HT-29 (cell line): ENCODE results near the gene CCR2. TPM values are rescaled to one million over a fixed set of nuclear protein-coding genes. Genes with fewer than 3 reads are reported as not detected.

Experiments
- DNase-seq: peaks from one replicate; pipeline ENCODE4 v3.0.0-alpha.2; 2015; ENCODE audit warnings: low spot score
- total RNA-seq: library from RNA; depleted of rRNA; stranded (reverse); fragments of >200 nt; shearing (Covaris generic); gene quantifications from 2 replicates; pipeline ENCODE4 v1.2.3, GENCODE V29; 2014

The CCR2 gene
- total RNA-seq, 1 experiment from 2014 or later: not detected

DNA sequence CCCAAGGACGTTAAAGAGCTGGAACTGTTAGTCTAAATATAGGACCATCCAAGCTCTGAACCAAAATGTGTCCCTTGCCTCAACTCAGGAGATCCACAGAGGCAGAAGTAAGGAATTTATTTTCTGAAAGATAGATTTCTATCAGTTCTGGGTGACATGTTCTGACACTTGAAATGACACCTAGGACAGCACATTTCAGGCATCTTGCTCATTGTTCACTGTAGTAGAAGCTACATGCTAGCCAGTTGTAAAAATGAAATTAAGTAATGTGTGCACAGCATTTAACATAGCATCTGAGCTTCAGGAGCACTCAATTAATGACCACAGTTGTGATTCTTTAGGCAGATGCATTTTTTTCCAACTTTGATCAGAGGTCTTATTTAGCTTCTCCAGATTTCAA, 567 bp downstream of the CCR2 start:
- no peak for DNase-seq

DNA sequence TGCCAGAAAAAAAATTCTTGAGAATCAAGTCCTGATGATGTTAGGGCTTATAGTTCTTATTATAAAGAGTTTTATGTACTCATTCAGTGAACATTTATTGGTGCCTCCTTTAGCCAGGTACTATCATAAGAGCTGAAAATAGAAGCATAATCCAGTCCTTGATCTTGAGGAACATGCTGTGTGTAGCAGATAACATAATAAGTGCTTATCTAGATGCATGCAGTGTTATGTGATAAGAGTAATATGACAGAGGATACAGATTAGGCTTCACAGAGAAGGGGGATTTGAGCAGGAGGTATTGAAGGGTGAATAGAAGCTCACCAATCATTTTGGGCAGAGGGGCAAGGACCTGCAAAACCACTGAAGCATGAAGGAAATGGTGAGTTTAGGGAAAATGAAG, 1.1 kb downstream of the CCR2 start:
- no peak for DNase-seq

DNA sequence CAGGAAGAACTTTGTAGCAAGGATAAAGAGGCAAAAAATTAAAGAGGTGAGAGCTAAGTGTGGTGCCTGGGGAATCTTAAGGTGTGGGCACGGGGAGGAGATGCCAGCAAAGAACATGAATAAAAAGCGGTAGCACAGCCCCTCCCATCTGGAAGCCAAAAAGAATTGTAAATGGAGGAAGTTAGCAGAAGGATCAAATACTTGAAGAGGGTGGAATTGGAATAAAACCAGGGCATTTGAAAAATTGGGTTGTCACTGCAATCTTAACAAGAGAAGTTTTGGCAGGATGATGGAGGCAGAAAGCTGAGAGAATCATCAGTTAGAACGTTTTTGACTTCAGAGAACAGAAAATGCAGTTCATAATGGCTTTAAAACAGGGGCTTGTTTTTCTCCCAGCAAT, 2.4 kb downstream of the CCR2 start:
- DNase-seq: no peak

DNA sequence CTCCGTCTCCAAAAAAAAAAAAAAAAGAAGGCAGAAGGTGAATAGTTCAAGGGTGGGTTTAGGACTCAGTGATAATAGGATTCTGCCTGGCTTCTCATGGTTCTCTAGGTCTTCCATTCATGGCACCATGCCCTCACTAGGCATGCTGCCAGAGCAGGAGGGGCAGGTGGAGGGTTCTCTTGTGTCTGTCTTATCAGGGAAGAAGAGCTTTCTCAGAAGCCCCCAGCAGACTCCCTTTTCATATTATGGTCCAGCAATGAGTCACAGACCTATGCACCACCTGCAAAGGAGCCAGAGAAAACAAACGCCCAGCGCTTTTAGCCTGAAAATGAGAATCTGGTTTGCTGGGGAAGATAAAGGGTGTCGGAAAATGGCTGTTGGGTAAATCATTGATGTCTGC, 3.0 kb downstream of the CCR2 start:
- no peak for DNase-seq

DNA sequence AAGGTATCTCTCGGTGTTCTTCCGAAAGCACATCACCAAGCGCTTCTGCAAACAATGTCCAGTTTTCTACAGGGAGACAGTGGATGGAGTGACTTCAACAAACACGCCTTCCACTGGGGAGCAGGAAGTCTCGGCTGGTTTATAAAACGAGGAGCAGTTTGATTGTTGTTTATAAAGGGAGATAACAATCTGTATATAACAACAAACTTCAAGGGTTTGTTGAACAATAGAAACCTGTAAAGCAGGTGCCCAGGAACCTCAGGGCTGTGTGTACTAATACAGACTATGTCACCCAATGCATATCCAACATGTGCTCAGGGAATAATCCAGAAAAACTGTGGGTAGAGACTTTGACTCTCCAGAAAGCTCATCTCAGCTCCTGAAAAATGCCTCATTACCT, 4.6 kb downstream of the CCR2 start:
- no peak for DNase-seq

DNA sequence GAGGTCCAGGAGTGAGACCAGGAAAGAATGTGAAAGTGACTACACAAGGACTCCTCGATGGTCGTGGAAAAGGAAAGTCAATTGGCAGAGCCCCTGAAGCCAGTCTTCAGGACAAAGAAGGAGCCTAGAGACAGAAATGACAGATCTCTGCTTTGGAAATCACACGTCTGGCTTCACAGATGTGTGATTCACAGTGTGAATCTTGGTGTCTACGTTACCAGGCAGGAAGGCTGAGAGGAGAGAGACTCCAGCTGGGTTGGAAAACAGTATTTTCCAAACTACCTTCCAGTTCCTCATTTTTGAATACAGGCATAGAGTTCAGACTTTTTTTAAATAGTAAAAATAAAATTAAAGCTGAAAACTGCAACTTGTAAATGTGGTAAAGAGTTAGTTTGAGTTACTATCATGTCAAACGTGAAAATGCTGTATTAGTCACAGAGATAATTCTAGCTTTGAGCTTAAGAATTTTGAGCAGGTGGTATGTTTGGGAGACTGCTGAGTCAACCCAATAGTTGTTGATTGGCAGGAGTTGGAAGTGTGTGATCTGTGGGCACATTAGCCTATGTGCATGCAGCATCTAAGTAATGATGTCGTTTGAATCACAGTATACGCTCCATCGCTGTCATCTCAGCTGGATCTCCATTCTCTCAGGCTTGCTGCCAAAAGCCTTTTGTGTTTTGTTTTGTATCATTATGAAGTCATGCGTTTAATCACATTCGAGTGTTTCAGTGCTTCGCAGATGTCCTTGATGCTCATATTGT, 6.0 kb downstream of the CCR2 start:
- DNase-seq: no peak

DNA sequence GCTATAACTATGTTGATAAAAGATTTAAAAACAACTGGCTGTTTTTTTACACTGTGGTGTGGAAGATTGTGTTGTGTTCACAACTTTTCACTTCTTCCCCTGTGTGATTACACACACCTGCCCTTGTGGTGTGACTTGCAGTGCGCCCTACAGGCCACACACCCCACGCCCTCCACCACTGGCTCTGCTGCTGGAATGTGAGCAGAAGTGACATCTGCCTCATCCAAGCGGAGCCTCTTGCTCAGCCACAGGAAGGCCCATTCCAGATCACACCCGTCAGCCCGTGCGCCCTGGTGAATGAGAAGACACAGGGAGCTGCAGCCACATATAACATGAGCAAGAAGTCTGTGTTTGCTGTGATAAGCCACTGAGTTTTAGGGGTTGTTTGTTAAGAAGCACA, 7.0 kb downstream of the CCR2 start:
- DNase-seq: no peak

DNA sequence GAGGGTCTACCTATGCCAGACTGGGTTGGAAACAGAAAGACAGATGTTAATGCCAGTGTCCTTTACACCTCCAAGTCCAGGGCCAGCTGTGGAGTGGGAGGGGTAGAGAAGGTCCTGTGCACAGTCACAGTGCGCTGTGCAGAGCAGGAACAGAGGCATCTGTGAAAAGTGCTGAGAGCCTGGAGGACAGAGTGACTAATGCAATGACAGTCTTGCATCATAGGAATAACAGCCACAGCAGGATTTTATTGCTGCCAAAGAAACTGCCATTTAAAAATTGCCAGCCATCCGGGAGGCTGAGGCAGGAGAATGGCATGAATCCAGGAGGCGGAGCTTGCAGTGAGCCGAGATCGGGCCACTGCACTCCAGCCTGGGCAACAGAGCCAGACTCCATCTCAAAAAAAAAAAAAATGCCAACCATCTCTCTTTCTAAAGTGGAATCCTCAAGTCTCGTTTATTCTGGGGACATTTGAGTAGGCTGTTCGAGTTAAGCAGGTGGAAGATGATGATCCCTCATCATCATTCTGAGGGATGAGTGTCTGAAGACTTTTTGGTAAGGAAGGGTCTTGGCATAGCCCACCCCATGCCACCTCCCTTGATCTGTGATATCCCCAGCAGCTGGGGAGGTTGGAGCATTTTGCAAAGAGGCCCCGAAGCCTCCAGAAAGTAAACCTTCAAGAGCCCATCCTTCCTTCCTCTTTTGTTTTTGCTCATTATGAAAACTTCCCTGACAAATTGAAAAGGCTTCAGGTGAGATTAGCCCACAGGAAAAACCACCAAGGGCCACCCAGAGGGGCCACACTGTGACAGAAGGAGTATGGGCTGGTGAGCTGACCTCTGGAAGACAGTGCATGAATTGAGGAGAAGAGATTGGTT, 7.7 kb downstream of the CCR2 start:
- DNase-seq: no peak

DNA sequence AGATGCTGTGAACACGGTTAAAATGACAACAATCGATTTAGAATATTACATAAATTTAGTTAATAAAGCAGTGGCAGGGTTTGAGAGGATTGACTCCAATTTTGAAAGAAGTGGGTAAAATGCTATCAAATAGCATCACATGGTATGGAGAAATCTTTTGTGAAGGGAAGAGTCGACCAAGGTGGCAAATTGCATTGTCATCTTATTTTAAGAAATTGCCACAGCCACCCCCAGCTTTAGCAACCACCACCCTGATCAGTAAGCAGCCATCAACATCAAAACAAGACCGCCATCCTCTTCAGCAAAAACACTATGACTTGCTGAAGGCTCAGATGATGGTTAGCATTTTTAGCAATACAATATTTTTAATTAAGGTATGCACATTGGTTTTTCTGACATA, 11.1 kb downstream of the CCR2 start:
- DNase-seq: no peak

DNA sequence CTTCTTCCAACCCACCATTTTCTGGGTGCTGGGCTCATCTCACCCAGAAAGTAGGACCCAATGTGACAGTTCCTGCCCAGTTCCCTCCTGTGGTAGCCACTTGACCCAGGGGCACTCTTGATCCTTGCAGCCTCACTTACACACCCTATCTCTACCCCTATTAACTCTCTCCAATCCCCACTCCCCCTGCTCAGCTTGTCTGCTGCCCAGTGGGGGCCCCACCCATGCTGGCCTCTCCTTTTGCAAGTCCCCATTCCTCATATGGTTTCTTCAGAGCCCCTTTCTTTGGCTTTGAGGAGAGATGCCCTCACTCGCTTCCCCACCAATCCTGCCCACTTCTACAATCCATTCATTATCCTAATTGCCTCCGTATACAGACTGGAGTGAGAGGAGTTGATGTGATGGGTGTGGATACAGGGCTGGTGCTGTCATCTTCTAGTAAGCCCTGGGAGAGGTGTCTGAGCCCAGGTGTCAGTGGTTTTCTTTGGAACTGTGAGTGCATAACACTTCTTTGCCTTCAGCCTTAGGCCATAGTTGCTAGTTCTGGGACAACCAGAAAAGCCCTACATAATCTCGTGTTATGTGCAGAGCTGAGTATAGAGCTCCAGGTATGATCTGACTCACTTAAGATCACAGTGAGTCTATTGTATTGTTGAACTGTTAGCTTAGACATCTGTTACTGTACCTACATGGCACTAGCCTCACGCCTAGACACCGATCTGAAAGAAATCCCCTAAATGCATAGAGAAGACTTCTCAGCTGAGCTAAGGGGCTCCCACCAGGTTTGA, 12.0 kb downstream of the CCR2 start:
- no peak for DNase-seq

DNA sequence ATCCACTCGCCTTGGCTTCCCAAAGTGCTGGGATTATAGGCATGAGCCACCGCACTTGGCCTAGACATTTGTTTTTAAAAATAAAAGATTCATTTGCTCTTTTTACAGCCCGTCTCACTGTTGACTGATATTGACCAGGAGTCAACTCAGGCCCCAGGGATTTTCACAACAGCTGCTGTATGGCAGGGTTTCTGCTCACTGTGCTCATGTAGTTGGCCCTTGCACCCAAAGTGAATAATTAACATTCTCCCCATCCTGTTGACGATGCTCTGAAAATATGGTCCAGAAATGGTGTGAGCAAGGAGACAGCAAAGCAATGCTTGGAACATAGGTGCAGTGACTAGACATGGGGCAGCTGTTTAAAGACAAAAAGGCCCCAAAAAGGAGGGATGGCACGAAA, 13.9 kb downstream of the CCR2 start:
- no peak for DNase-seq

DNA sequence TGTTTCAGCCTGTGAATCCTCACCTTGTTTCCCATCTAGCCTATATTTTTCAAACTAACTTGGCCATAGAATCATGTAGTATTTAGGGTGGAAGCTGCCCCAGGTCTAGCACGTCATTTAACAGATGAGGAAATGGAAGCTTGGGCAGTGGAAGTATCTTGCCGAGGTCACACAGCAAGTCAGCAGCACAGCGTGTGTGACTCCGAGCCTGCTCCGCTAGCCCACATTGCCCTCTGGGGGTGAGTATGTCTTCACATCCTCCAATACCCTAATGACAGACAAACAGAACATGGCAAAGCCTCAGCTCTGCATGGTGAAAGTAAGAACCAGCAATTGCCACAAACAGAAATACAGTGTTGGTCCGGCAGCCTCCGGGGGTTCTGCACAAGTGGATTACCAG, 14.7 kb downstream of the CCR2 start:
- DNase-seq: peak; percentile 11

DNA sequence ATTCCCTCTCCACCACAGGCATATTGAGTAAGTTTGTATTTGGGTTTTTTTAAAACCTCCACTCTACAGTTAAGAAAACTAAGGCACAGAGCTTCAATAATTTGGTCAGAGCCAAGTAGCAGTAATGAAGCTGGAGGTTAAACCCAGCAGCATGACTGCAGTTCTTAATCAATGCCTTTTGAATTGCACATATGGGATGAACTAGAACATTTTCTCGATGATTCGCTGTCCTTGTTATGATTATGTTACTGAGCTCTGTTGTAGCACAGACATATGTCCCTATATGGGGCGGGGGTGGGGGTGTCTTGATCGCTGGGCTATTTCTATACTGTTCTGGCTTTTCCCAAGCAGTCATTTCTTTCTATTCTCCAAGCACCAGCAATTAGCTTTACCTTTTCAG, 15.2 kb downstream of the CCR2 start:
- no peak for DNase-seq

DNA sequence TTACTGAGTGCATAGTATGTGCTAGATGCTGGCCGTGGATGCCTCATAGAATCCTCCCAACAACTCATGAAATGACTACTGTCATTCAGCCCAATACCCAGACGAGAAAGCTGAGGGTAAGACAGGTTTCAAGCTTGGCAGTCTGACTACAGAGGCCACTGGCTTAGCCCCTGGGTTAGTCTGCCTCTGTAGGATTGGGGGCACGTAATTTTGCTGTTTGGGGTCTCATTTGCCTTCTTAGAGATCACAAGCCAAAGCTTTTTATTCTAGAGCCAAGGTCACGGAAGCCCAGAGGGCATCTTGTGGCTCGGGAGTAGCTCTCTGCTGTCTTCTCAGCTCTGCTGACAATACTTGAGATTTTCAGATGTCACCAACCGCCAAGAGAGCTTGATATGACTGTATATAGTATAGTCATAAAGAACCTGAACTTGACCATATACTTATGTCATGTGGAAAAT, 15.8 kb downstream of the CCR2 start:
- no peak for DNase-seq

DNA sequence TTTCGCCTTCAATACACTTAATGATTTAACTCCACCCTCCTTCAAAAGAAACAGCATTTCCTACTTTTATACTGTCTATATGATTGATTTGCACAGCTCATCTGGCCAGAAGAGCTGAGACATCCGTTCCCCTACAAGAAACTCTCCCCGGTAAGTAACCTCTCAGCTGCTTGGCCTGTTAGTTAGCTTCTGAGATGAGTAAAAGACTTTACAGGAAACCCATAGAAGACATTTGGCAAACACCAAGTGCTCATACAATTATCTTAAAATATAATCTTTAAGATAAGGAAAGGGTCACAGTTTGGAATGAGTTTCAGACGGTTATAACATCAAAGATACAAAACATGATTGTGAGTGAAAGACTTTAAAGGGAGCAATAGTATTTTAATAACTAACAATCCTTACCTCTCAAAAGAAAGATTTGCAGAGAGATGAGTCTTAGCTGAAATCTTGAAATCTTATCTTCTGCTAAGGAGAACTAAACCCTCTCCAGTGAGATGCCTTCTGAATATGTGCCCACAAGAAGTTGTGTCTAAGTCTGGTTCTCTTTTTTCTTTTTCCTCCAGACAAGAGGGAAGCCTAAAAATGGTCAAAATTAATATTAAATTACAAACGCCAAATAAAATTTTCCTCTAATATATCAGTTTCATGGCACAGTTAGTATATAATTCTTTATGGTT, 17.1 kb downstream of the CCR2 start, which contains the start of gene CCR5:
TSS of gene CCR5 (plus strand) at position 108 of the 680 bp plus-strand sequence. CDS start 1,957 bp downstream, outside the sequence.
- no peak for DNase-seq

DNA sequence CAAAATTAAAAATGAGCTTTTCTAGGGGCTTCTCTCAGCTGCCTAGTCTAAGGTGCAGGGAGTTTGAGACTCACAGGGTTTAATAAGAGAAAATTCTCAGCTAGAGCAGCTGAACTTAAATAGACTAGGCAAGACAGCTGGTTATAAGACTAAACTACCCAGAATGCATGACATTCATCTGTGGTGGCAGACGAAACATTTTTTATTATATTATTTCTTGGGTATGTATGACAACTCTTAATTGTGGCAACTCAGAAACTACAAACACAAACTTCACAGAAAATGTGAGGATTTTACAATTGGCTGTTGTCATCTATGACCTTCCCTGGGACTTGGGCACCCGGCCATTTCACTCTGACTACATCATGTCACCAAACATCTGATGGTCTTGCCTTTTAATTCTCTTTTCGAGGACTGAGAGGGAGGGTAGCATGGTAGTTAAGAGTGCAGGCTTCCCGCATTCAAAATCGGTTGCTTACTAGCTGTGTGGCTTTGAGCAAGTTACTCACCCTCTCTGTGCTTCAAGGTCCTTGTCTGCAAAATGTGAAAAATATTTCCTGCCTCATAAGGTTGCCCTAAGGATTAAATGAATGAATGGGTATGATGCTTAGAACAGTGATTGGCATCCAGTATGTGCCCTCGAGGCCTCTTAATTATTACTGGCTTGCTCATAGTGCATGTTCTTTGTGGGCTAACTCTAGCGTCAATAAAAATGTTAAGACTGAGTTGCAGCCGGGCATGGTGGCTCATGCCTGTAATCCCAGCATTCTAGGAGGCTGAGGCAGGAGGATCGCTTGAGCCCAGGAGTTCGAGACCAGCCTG, 17.8 kb downstream of the CCR2 start:
- DNase-seq: no peak

DNA sequence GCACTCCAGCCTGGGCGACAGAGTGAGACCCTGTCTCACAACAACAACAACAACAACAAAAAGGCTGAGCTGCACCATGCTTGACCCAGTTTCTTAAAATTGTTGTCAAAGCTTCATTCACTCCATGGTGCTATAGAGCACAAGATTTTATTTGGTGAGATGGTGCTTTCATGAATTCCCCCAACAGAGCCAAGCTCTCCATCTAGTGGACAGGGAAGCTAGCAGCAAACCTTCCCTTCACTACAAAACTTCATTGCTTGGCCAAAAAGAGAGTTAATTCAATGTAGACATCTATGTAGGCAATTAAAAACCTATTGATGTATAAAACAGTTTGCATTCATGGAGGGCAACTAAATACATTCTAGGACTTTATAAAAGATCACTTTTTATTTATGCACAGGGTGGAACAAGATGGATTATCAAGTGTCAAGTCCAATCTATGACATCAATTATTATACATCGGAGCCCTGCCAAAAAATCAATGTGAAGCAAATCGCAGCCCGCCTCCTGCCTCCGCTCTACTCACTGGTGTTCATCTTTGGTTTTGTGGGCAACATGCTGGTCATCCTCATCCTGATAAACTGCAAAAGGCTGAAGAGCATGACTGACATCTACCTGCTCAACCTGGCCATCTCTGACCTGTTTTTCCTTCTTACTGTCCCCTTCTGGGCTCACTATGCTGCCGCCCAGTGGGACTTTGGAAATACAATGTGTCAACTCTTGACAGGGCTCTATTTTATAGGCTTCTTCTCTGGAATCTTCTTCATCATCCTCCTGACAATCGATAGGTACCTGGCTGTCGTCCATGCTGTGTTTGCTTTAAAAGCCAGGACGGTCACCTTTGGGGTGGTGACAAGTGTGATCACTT, 18.8 kb downstream of the CCR2 start:
- DNase-seq: peak; percentile 29

DNA sequence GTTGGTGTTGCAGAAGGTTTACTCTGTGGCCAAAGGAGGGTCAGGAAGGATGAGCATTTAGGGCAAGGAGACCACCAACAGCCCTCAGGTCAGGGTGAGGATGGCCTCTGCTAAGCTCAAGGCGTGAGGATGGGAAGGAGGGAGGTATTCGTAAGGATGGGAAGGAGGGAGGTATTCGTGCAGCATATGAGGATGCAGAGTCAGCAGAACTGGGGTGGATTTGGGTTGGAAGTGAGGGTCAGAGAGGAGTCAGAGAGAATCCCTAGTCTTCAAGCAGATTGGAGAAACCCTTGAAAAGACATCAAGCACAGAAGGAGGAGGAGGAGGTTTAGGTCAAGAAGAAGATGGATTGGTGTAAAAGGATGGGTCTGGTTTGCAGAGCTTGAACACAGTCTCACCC, 20.8 kb downstream of the CCR2 start:
- no peak for DNase-seq

DNA sequence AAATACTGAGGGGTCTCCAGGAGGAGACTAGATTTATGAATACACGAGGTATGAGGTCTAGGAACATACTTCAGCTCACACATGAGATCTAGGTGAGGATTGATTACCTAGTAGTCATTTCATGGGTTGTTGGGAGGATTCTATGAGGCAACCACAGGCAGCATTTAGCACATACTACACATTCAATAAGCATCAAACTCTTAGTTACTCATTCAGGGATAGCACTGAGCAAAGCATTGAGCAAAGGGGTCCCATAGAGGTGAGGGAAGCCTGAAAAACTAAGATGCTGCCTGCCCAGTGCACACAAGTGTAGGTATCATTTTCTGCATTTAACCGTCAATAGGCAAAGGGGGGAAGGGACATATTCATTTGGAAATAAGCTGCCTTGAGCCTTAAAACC, 21.3 kb downstream of the CCR2 start:
- DNase-seq: no peak

DNA sequence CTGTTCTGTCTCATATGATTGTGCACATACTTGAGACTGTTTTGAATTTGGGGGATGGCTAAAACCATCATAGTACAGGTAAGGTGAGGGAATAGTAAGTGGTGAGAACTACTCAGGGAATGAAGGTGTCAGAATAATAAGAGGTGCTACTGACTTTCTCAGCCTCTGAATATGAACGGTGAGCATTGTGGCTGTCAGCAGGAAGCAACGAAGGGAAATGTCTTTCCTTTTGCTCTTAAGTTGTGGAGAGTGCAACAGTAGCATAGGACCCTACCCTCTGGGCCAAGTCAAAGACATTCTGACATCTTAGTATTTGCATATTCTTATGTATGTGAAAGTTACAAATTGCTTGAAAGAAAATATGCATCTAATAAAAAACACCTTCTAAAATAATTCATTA, 21.9 kb downstream of the CCR2 start:
- DNase-seq: no peak
